MM.1S (cell line): ENCODE results near the gene ATF7.

Source experiments
- CTCF ChIP-seq: fragments of 300-600 bp; sonication (generic); IDR thresholded peaks from 2 replicates; pipeline ENCODE4 v1.5.1; 2016; ENCODE audit warnings: antibody characterized with exemption, low read length, mixed read lengths
- EZH2 ChIP-seq: fragments of 300-600 bp; sonication (generic); optimal IDR thresholded peaks from 2 replicates; pipeline ENCODE3; 2017; ENCODE audit warnings: low read depth, mild to moderate bottlenecking, antibody characterized with exemption, low read length, mixed read lengths

GRCh38 chr12:53622724-53623123 is 3.5 kb downstream of the ATF7 start:
- TF ChIP-seq CTCF = no peak
- TF ChIP-seq EZH2 = no peak
